ENCODE measurements around the gene SF3B2. TPM values are rescaled to one million over a fixed set of nuclear protein-coding genes. Genes with fewer than 3 reads are reported as not detected.

Gene SF3B2
- total RNA-seq, 6 experiments from 2014 or later, result 52.2 to 85.4 (median 67.2) TPM

DNA sequence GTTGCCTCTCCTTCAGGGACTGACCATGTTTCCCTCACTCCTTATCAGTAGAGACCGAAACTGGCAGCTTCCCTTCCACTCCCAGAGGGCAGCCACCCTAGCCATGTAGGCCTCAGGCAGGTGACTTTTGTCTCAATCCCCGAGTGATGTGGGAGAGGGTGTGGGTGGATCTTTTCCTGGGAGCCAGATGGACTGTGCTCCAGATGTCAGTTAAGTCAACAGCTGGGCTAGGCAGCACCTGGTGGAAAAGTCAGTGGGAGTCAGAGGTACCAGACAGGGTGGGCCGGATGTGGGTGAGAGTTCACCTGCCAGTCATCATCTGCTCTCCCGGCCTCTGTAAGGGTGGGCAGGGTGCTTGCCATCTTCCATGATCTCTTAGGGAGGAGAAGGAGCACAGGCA is 48.0 kb upstream of the SF3B2 start:
- Histone ChIP-seq H3K27ac (no peak overlapping the region), H3K4me1 (peaks cover 0 to 11% (median 3%) of the 10 kb centered on the region in 4 donors), H3K9me3 (no peaks in the 10 kb centered on the region), H3K36me3 (peaks cover 6 to 23% (median 12%) of the 10 kb centered on the region in 4 donors), H3K4me3 (no peak overlapping the region), H3K27me3 (no peaks in the 10 kb centered on the region)
- intact Hi-C loops (cut with DNase I), result no loop called here
- ATAC-seq (no peak), DNase-seq (no peak)
- WGBS (ENCODE audit: insufficient coverage, low coverage, low lambda C conversion rate, missing lambda C conversion rate), result 69% methylated on average over 3 of the region's 4 CpGs
- no peak for TF ChIP-seq POLR2A (IDR thresholded peaks at IDR 0.05)
- TF ChIP-seq, protein P1, sequence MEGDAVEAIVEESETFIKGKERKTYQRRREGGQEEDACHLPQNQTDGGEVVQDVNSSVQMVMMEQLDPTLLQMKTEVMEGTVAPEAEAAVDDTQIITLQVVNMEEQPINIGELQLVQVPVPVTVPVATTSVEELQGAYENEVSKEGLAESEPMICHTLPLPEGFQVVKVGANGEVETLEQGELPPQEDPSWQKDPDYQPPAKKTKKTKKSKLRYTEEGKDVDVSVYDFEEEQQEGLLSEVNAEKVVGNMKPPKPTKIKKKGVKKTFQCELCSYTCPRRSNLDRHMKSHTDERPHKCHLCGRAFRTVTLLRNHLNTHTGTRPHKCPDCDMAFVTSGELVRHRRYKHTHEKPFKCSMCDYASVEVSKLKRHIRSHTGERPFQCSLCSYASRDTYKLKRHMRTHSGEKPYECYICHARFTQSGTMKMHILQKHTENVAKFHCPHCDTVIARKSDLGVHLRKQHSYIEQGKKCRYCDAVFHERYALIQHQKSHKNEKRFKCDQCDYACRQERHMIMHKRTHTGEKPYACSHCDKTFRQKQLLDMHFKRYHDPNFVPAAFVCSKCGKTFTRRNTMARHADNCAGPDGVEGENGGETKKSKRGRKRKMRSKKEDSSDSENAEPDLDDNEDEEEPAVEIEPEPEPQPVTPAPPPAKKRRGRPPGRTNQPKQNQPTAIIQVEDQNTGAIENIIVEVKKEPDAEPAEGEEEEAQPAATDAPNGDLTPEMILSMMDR (IDR thresholded peaks at IDR 0.05), result no peak

DNA sequence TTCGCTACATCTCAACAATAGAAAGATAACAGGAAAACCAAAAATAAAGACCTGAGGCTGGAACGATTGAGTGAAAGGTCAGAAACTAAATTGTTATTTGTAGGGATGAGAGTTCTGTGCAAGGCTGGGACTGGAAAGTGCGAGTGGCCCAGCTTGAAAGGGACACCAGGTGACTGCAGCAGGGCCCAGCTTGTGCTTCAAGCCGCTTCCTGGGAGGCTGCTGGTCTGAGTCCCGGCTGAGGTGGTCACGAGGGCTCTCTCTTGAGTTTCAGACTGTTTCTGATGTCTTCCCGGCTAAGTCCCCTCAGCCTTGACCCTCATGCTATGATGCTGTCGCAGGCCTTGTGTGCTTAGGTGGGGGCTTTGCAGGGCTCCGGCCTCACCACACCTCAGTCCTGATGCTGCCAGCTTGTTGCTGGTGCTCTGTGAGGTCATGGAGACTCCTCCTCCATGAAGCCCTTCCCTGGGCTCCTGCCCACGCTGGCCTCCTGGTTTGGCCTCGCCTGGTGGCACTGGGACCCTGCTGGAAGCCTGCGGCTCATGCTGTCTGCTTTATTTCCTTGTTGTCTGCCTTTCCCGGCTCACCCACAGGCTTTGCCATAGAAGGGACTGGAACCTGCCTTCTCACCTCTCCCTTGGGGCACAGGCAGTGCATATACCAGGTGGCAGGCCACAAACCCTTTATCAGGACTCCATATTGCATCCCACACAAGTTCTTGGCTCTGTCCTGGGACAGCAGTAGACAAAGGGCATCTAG is 45.9 kb upstream of the SF3B2 start:
- Histone ChIP-seq H3K27me3 (peaks cover 0 to under 1% of the 10 kb centered on the region in 2 donors), H3K27ac (no peak overlapping the region), H3K9me3 (no peaks in the 10 kb centered on the region), H3K4me1 (peaks cover 0 to 5% (median 0%) of the 10 kb centered on the region in 4 donors), H3K36me3 (peaks cover 0 to 11% (median 2%) of the 10 kb centered on the region in 4 donors), H3K4me3 (no peak overlapping the region)
- intact Hi-C loops (cut with DNase I), result no loop called here
- ATAC-seq (no peak), DNase-seq (no peak)
- WGBS (ENCODE audit: insufficient coverage, low coverage, low lambda C conversion rate, missing lambda C conversion rate), result 91% methylated on average over 3 of the region's 13 CpGs
- no peak for TF ChIP-seq POLR2A (IDR thresholded peaks at IDR 0.05)
- TF ChIP-seq, protein P1 (IDR thresholded peaks at IDR 0.05), result no peak

DNA sequence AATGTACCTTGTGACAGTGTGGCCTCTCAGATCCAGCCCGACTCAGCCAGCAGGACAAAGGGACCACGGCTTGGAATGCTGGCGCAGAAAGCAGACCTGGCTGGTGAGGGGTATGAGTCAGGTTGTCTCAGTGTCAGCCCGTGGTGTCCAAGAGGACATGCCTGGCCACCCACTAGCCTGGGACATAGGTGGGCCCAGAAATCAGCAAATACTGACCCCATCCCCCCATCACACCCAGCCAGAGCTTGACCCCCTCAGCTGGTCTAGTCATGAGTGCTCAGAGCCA is 45.3 kb upstream of the SF3B2 start:
- ATAC-seq (no peak), DNase-seq (no peak)
- Histone ChIP-seq H3K27ac (no peak overlapping the region), H3K36me3 (peaks cover 0 to 11% (median 2%) of the 10 kb centered on the region in 4 donors), H3K27me3 (peaks cover 0 to 5% of the 10 kb centered on the region in 2 donors), H3K9me3 (no peaks in the 10 kb centered on the region), H3K4me1 (peaks cover 0 to 5% (median 0%) of the 10 kb centered on the region in 4 donors), H3K4me3 (no peak overlapping the region)
- intact Hi-C loops (cut with DNase I), result no loop called here
- WGBS (ENCODE audit: insufficient coverage, low coverage, low lambda C conversion rate, missing lambda C conversion rate), result 90% methylated on average over 3 of the region's 4 CpGs
- no peak for TF ChIP-seq POLR2A (IDR thresholded peaks at IDR 0.05)
- TF ChIP-seq, protein P1 (IDR thresholded peaks at IDR 0.05), result no peak

DNA sequence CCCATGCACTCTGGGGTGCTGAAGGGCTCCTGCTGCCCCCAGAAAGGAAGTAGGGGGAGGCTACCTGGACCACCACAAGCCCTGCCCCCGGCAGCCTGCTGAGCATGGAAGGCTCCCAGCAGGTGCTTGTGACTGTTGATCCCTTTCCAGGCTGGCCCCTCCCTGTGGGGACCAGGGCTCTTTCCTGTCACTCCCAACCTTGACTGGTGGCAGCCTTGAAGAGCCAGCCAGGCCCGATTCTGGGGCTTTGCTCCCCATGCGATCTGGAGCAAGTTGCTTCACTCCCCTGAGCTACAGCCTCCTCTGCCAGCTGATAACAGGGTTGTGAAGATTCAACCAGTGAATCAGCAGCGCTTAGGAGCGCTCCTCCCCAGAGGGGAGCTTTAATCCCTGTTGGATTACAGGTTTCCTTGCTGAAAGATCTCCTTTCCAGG is 44.9 kb upstream of the SF3B2 start:
- Histone ChIP-seq H3K27ac (no peak overlapping the region), H3K4me3 (no peak overlapping the region), H3K27me3 (peaks cover 0 to 9% of the 10 kb centered on the region in 2 donors), H3K36me3 (peaks cover 0 to 11% (median 2%) of the 10 kb centered on the region in 4 donors), H3K9me3 (no peaks in the 10 kb centered on the region), H3K4me1 (peaks cover 0 to 5% (median 0%) of the 10 kb centered on the region in 4 donors)
- ATAC-seq (no peak), DNase-seq (no peak)
- 100% methylated on average over 1 of the region's 5 CpGs for WGBS (ENCODE audit: insufficient coverage, low coverage, low lambda C conversion rate, missing lambda C conversion rate)
- intact Hi-C loops (cut with DNase I), result no loop called here
- TF ChIP-seq, protein P1 (IDR thresholded peaks at IDR 0.05), result no peak
- no peak for TF ChIP-seq POLR2A (IDR thresholded peaks at IDR 0.05)
